Kidney epithelial cell (primary cell): ENCODE measurements around the gene HACD3. TPM values are rescaled to one million over a fixed set of nuclear protein-coding genes. Genes with fewer than 3 reads are reported as not detected.
"Not testable (repeated sequence)": the region's sequence is repeated elsewhere in the genome, so short reads cannot be mapped to it uniquely, and the experiment has no call there.

Experiments used
- DNase-seq: peaks from one replicate; pipeline ENCODE4 v3.0.0-alpha.2; 2010; ENCODE audit warnings: low read depth
- H3K27me3 ChIP-seq: 2 replicates; pipeline ENCODE4 v1.6.0; 2011; ENCODE audit warnings: low read length; ENCODE audit not compliant: control insufficient read depth, insufficient read depth
- H3K36me3 ChIP-seq: 2 replicates; pipeline ENCODE4 v1.5.1; 2011; ENCODE audit warnings: low read length; ENCODE audit not compliant: control insufficient read depth, insufficient read depth
- H3K4me3 ChIP-seq: 2 replicates; pipeline ENCODE4 v1.5.1; 2011; ENCODE audit warnings: low read depth, mild to moderate bottlenecking, control low read depth, low read length
- CTCF ChIP-seq: IDR thresholded peaks from 2 replicates; pipeline ENCODE4 v1.5.1; 2011; ENCODE audit warnings: mild to moderate bottlenecking, moderate library complexity, low read length, control low read depth, inconsistent platforms; ENCODE audit not compliant: insufficient read depth, poor library complexity, severe bottlenecking
- total RNA-seq: library from RNA; depleted of rRNA; stranded (reverse); fragments of >200 nt; gene quantifications from 2 replicates; pipeline ENCODE4 v1.2.3, GENCODE V29; 2015

The HACD3 gene
- total RNA-seq, 1 donor from 2014 or later, result 99.6 TPM

- no peak for DNase-seq
- H3K36me3 ChIP-seq, result no peaks in the 10 kb centered on the region
- H3K4me3 ChIP-seq, result no peak overlapping the region
- H3K27me3 ChIP-seq, result no peaks in the 10 kb centered on the region
- TF ChIP-seq CTCF, result no peak
Observed at GRCh38 chr15:65533057-65533756, 2.9 kb downstream of the HACD3 start.

GRCh38 chr15:65535192-65535591 lies 4.9 kb downstream of the HACD3 start:
- Histone ChIP-seq H3K27me3 (no peaks in the 10 kb centered on the region), H3K36me3 (no peaks in the 10 kb centered on the region), H3K4me3 (no peak overlapping the region)
- no peak for TF ChIP-seq CTCF
- DNase-seq, result no peak

- no peak for TF ChIP-seq CTCF
- no peak for DNase-seq
- Histone ChIP-seq H3K36me3 (no peaks in the 10 kb centered on the region), H3K4me3 (no peak overlapping the region), H3K27me3 (no peaks in the 10 kb centered on the region)
Observed at GRCh38 chr15:65540314-65540713, 10.1 kb downstream of the HACD3 start.

- DNase-seq, result no peak
- TF ChIP-seq CTCF, result no peak
- Histone ChIP-seq H3K27me3 (no peaks in the 10 kb centered on the region), H3K36me3 (no peaks in the 10 kb centered on the region), H3K4me3 (no peak overlapping the region)
Observed at GRCh38 chr15:65541231-65541820, 11.1 kb downstream of the HACD3 start.

- no peak for DNase-seq
- no peak overlapping the region for H3K4me3 ChIP-seq
- no peak for TF ChIP-seq CTCF
- no peaks in the 10 kb centered on the region for H3K36me3 ChIP-seq
- no peaks in the 10 kb centered on the region for H3K27me3 ChIP-seq
Observed at GRCh38 chr15:65547841-65548240, 17.6 kb downstream of the HACD3 start.

GRCh38 chr15:65549288-65549687 lies 19.0 kb downstream of the HACD3 start:
- DNase-seq, H3K36me3 ChIP-seq, H3K27me3 ChIP-seq, H3K4me3 ChIP-seq: not testable (repeated sequence)
